ENCODE data around the gene DSC3.

DNA sequence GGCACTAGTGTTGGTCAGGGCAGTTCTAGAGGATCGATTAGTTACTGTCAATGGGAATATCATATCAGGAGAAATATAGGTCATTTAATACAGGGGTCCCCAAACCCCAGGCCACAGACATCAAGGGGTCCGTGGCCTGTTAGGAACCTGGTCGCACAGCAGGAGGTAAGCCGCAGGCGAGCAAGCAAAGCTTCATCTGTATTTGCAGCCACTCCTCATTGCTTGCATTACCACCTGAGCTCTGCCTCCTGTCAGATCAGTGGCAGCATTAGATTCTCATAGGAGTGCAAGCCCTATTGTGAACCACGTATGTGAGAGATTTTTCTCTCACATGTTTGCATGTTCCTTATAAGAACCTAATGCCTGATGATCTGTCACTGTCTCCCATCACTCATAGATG lies 81.9 kb downstream of the DSC3 start:
- TF ChIP-seq, protein P1, sequence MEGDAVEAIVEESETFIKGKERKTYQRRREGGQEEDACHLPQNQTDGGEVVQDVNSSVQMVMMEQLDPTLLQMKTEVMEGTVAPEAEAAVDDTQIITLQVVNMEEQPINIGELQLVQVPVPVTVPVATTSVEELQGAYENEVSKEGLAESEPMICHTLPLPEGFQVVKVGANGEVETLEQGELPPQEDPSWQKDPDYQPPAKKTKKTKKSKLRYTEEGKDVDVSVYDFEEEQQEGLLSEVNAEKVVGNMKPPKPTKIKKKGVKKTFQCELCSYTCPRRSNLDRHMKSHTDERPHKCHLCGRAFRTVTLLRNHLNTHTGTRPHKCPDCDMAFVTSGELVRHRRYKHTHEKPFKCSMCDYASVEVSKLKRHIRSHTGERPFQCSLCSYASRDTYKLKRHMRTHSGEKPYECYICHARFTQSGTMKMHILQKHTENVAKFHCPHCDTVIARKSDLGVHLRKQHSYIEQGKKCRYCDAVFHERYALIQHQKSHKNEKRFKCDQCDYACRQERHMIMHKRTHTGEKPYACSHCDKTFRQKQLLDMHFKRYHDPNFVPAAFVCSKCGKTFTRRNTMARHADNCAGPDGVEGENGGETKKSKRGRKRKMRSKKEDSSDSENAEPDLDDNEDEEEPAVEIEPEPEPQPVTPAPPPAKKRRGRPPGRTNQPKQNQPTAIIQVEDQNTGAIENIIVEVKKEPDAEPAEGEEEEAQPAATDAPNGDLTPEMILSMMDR (IDR thresholded peaks at IDR 0.05), result no peak
- TF ChIP-seq POLR2AphosphoS5 (IDR thresholded peaks at IDR 0.05) (no peak), POLR2A (IDR thresholded peaks at IDR 0.05) (no peak)

All from suprapubic skin (tissue), 4 donors.